Fibroblast of the aortic adventitia (primary cell): ENCODE data around the gene SCFD2. TPM values are rescaled to one million over a fixed set of nuclear protein-coding genes. Genes with fewer than 3 reads are reported as not detected.
"Not testable (repeated sequence)": the region's sequence is repeated elsewhere in the genome, so short reads cannot be mapped to it uniquely, and the experiment has no call there.

Source experiments
- DNase-seq: peaks from one replicate; pipeline ENCODE4 v3.0.0-alpha.2; 2010; ENCODE audit warnings: low read depth
- H3K4me3 ChIP-seq: 2 replicates; pipeline ENCODE4 v1.5.1; 2011; ENCODE audit warnings: low read depth, mild to moderate bottlenecking, control low read depth, low read length, moderate library complexity
- total RNA-seq: library from RNA; depleted of rRNA; stranded (reverse); fragments of >200 nt; gene quantifications from 2 replicates; pipeline ENCODE4 v1.2.3, GENCODE V29; 2012; ENCODE audit warnings: low replicate concordance
- TF ChIP-seq, protein P1 (sequence below): IDR thresholded peaks from 2 replicates; pipeline ENCODE4 v1.5.1; 2011; ENCODE audit warnings: mild to moderate bottlenecking, low read length, control low read depth, inconsistent platforms; ENCODE audit not compliant: insufficient read depth

SCFD2 gene
- total RNA-seq, 1 donor = 69.2 TPM

DNA sequence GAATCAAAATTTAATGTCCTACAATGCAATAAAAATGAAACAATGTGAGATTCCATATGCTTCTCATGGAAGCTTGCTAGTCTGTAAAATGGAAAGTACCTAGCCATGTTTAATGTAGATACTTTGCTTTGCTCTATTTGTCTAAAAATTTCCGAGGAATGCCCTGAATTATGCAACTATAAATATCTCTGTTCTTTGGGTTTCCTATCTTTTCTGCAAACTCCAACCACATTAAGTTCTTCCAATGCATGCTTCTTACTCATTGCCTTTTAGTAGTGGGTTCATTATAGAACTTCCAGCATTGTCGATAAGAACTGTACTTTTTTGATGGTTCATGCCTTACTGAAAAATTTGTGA is 325.4 kb downstream of the SCFD2 start:
- TF ChIP-seq, protein P1, sequence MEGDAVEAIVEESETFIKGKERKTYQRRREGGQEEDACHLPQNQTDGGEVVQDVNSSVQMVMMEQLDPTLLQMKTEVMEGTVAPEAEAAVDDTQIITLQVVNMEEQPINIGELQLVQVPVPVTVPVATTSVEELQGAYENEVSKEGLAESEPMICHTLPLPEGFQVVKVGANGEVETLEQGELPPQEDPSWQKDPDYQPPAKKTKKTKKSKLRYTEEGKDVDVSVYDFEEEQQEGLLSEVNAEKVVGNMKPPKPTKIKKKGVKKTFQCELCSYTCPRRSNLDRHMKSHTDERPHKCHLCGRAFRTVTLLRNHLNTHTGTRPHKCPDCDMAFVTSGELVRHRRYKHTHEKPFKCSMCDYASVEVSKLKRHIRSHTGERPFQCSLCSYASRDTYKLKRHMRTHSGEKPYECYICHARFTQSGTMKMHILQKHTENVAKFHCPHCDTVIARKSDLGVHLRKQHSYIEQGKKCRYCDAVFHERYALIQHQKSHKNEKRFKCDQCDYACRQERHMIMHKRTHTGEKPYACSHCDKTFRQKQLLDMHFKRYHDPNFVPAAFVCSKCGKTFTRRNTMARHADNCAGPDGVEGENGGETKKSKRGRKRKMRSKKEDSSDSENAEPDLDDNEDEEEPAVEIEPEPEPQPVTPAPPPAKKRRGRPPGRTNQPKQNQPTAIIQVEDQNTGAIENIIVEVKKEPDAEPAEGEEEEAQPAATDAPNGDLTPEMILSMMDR = no peak
- no peak overlapping the region for H3K4me3 ChIP-seq
- DNase-seq = peak; percentile 25

DNA sequence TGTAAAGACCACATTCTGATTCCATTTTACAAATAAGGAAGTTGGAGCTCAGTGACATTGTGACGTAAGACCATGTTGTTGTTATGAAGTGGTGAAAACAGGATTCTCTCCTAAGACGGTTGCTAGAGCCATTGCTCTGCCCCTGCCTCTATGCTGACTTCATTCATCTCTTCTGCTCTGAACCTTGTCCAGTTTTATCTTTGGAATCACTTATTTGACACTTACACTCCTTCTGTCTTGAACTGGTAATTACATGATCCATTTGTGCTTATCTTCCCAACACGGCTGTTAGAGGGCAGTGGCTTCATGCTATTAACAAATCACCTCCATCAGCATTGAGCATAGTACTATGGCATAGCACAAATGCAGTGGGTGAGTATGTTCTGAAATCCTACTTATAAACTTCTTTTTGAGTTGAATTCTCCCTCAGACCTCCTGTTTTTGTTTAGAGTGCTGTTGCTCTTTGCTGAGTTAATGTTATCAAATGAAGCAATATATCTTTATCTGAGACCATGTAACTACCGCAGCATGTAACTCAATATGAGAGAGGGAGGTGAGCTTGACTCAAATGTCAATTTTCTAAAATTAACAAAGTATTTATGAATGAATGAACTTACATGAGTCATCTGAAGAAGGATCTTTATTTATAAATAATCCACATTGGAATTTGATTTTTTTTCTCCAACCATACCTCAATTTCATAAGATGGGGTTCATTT is 326.0 kb downstream of the SCFD2 start:
- TF ChIP-seq, protein P1 = no peak
- no peak overlapping the region for H3K4me3 ChIP-seq
- DNase-seq = no peak

DNA sequence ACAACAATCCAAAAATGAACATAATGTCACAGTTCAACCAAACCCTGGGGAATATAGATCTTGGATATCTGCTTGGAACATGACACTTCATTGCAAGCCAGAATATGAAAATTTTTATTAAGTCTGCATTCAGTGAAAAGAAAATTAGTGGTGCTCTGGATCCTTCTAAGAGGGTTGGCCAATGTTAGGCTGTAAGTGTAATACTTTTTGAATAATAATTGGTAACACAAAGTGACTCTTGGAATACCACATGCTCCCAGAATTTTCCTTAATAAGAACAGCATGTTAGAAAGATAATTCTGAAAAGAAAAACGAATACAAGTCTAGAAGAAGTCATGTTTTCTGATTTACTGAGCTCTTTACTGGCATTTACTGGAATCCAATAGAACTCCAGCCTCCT is 328.0 kb downstream of the SCFD2 start:
- TF ChIP-seq, protein P1 = no peak
- no peak for DNase-seq
- no peak overlapping the region for H3K4me3 ChIP-seq

DNA sequence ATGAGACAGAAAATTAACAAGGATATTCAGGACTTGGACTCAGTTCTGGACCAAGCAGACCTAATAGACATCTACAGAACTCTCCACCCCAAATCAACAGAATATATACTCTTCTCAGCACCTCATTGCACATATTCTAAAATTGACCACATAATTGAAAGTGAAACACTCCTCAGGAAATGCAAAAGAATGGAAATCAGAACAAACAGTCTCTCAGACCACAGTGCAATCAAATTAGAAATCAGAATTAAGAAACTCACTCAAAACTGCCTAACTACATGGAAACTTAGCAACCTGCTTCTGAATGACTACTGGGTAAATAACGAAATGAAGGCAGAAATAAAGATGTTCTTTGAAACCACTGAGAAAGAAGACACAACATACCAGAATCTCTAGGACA is 333.0 kb downstream of the SCFD2 start:
- H3K4me3 ChIP-seq, DNase-seq: not testable (repeated sequence)

DNA sequence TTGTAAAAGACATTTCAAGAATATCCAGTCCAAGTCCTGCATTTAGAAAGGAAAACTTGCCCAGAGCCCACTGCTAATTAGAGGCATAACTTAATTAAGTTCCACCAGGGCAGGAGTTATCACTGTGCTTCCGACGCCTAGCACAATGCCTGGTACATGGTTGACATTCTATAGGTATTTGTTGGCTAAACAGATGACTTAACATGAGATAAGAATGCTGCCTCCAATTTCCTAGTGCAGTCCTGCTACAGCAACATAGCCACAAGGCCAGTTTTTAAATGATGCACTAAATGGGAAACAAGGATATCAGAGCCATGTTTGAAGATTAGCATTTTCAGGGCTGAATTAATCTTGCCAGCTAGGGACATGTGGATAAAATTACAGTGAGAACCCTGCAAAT is 339.6 kb downstream of the SCFD2 start:
- TF ChIP-seq, protein P1 = no peak
- no peak overlapping the region for H3K4me3 ChIP-seq
- no peak for DNase-seq

DNA sequence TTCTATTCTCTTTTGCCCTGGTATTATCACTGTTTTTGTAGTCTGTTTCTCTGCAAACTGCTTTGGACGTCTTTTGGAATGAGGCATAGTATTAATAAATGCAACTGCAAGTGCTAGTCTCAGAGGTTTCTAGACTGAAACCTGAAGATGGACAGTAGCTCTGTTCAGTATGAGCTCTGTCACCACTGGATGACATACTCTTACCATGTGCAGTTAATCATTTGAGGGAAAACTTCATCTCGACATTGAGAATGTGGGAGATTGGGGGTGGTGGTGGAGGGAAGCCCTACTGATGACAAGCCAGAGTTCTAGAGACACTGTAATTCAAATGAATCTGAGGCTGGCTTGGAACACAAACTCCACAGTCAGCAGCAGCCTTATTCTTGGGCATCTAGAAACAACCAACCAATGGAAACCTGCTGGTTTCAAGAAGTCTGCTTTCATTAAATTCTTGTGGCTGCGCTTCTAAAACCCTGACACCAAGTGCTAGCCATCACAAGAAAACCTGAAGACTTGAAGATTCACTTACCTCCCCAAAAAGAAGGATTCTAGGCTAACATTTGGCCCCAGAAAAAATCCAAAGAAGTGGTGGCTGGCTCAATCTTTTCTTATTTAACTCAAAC is 342.1 kb downstream of the SCFD2 start:
- no peak for DNase-seq
- no peak overlapping the region for H3K4me3 ChIP-seq
- TF ChIP-seq, protein P1 = no peak

DNA sequence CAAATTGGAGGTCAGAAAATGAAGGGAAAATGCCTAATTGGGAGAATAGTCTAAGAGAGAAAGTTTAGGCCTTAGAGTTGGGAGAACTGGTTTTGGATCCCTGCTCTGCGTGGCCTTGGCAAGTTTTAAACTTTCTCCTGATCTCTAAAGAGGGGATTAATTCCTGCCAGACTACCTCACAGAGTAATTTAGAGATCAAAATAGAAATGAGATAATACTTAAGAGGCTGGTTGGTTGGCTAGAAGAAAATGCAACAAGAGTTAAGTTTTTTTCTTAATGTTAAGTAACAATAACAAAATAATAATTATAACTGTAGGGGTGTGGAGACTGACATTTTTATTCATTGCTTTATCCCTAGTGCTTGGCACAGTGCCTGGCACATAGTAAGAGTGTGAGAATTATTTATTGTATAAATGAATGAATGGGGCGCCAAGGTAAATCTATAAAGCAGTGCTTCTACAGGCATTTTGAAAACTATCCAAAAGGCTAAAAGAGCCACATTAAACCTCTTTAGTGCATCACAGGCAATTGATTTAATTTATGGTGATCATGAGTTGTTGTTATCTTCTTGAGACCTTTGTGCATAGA is 343.3 kb downstream of the SCFD2 start:
- no peak overlapping the region for H3K4me3 ChIP-seq
- no peak for DNase-seq
- TF ChIP-seq, protein P1 = no peak
